ENCODE measurements around the gene NEMF.
"Not testable (repeated sequence)": the region's sequence is repeated elsewhere in the genome, so short reads cannot be mapped to it uniquely, and the experiment has no call there.

NEMF gene

GRCh38 chr14:49879646-49880204 is 27.1 kb upstream of the NEMF start:
- peak; percentile 49 for DNase-seq

- DNase-seq = no peak
Measured at GRCh38 chr14:49876563-49877127, 24.1 kb upstream of the NEMF start.

GRCh38 chr14:49875640-49876198 is 23.1 kb upstream of the NEMF start:
- DNase-seq = no peak

- not testable (repeated sequence) for DNase-seq
Measured at GRCh38 chr14:49873548-49873947, 21.0 kb upstream of the NEMF start.

- no peak for DNase-seq
Measured at GRCh38 chr14:49870908-49871307, 18.3 kb upstream of the NEMF start.

GRCh38 chr14:49868720-49869114 is 16.1 kb upstream of the NEMF start:
- no peak for DNase-seq

- peak; percentile 96 for DNase-seq
Measured at GRCh38 chr14:49867831-49868719, 15.5 kb upstream of the NEMF start.

- peak; percentile 5 for DNase-seq
Measured at GRCh38 chr14:49865431-49865859, 12.9 kb upstream of the NEMF start.

- no peak for DNase-seq
Measured at GRCh38 chr14:49863487-49864281, 11.1 kb upstream of the NEMF start.

GRCh38 chr14:49862089-49862673 is 9.6 kb upstream of the NEMF start:
- peak; percentile 91 for DNase-seq

GRCh38 chr14:49861699-49862088 is 9.1 kb upstream of the NEMF start:
- peak; percentile 85 for DNase-seq

- no peak for DNase-seq
Measured at GRCh38 chr14:49860988-49861698, 8.6 kb upstream of the NEMF start.

GRCh38 chr14:49858383-49858782 is 5.8 kb upstream of the NEMF start:
- DNase-seq = no peak

GRCh38 chr14:49857427-49858003 is 4.9 kb upstream of the NEMF start:
- no peak for DNase-seq

- DNase-seq = peak; percentile 80
Measured at GRCh38 chr14:49853572-49854375, 1.2 kb upstream of the NEMF start.

- no peak for DNase-seq
Measured at GRCh38 chr14:49853158-49853477, 530 bp upstream of the NEMF start.

- DNase-seq = no peak
Measured at GRCh38 chr14:49851813-49852212, 775 bp downstream of the NEMF start.

- DNase-seq = no peak
Measured at GRCh38 chr14:49849213-49849847, 3.3 kb downstream of the NEMF start.

- DNase-seq = no peak
Measured at GRCh38 chr14:49828640-49829039, 23.9 kb downstream of the NEMF start.

GRCh38 chr14:49820176-49820575 is 32.4 kb downstream of the NEMF start:
- DNase-seq = no peak

Data from NCI-H2227 treated with DMSO at 0.1 percent for 48 hours (cell line).